GM18951 (cell line): Measurements from ENCODE around the gene VEGFB.

Experiments
- POLR2A ChIP-seq: IDR thresholded peaks from 4 replicates; pipeline ENCODE4 v1.6.1; 2011; ENCODE audit warnings: mild to moderate bottlenecking; ENCODE audit not compliant: insufficient read length, insufficient read depth; ENCODE audit errors: extremely low read depth
- in situ Hi-C: fragments of 300-500 bp; cut with MboI; formaldehyde crosslinking; loops from one replicate; pipeline ENCODE4 v1.12.0; 2022; ENCODE audit warnings: low sequenced_read_pairs, mixed read lengths, inconsistent platforms; ENCODE audit not compliant: unreplicated experiment

Gene VEGFB

GRCh38 chr11:64230171-64230984 lies 4.0 kb upstream of the VEGFB start, which contains the start of gene DNAJC4:
Gene DNAJC4 (plus strand): TSS chr11:64230548. CDS start chr11:64230855, 307 bp downstream.
- peak; percentile 75 for TF ChIP-seq POLR2A
- in situ Hi-C loops: no loop called here

GRCh38 chr11:64230985-64231365 lies 3.4 kb upstream of the VEGFB start:
- in situ Hi-C loops: no loop called here
- no peak for TF ChIP-seq POLR2A

- TF ChIP-seq POLR2A: no peak
- in situ Hi-C loops: no loop called here
Observed at GRCh38 chr11:64231546-64231945, 2.8 kb upstream of the VEGFB start.

- in situ Hi-C loops: no loop called here
- TF ChIP-seq POLR2A: no peak
Observed at GRCh38 chr11:64232182-64232966, 2.0 kb upstream of the VEGFB start.

GRCh38 chr11:64232967-64233315 lies 1.4 kb upstream of the VEGFB start:
- in situ Hi-C loops: no loop called here

GRCh38 chr11:64234647-64235379 lies 429 bp downstream of the VEGFB start:
- in situ Hi-C loops: no loop called here
- no peak for TF ChIP-seq POLR2A

More at GRCh38 chr11:64232967-64233315, 1.4 kb upstream of the VEGFB start:
- no peak for TF ChIP-seq POLR2A

- in situ Hi-C loops: no loop called here
- TF ChIP-seq POLR2A: no peak
Observed at GRCh38 chr11:64235437-64236161, 1.2 kb downstream of the VEGFB start.

GRCh38 chr11:64237484-64237951 lies 3.1 kb downstream of the VEGFB start:
- no peak for TF ChIP-seq POLR2A
- in situ Hi-C loops: no loop called here

- no peak for TF ChIP-seq POLR2A
- in situ Hi-C loops: no loop called here
Observed at GRCh38 chr11:64238076-64238475, 3.7 kb downstream of the VEGFB start.

GRCh38 chr11:64238999-64239398 lies 4.6 kb downstream of the VEGFB start:
- in situ Hi-C loops: no loop called here
- no peak for TF ChIP-seq POLR2A

- in situ Hi-C loops: no loop called here
- TF ChIP-seq POLR2A: no peak
Observed at GRCh38 chr11:64239662-64240434, 5.5 kb downstream of the VEGFB start.
